A204.1 (cell line): ENCODE results near the gene SMU1.
"Not testable (repeated sequence)": the region's sequence is repeated elsewhere in the genome, so short reads cannot be mapped to it uniquely, and the experiment has no call there.

Source experiments
- FAIRE-seq: peaks from 2 replicates; lab custom pipeline; 2012; peaks lifted over from hg19 to GRCh38; lab: Jason Lieb, UNC

SMU1 gene

DNA sequence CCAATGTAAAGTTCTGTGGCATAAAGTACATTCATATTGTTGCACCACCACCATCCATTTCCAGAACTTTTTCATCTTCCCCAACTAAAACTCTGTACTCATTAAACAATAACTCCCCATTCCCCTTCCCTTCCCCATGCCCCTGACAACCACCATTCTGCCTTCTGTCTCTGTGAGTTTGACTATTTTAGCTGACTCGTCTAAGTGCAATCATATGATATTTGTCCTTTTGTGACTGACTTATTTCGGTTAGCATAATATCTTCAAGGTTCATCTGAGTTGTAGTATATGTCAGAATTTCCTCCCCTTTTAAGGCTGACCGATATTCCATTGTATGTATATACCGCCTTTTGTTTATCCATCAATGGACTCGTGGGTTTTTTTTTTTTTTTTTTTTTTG is 29.0 kb upstream of the SMU1 start:
- FAIRE-seq: no peak

GRCh38 chr9:33104401-33104800 is 27.9 kb upstream of the SMU1 start:
- FAIRE-seq: no peak

DNA sequence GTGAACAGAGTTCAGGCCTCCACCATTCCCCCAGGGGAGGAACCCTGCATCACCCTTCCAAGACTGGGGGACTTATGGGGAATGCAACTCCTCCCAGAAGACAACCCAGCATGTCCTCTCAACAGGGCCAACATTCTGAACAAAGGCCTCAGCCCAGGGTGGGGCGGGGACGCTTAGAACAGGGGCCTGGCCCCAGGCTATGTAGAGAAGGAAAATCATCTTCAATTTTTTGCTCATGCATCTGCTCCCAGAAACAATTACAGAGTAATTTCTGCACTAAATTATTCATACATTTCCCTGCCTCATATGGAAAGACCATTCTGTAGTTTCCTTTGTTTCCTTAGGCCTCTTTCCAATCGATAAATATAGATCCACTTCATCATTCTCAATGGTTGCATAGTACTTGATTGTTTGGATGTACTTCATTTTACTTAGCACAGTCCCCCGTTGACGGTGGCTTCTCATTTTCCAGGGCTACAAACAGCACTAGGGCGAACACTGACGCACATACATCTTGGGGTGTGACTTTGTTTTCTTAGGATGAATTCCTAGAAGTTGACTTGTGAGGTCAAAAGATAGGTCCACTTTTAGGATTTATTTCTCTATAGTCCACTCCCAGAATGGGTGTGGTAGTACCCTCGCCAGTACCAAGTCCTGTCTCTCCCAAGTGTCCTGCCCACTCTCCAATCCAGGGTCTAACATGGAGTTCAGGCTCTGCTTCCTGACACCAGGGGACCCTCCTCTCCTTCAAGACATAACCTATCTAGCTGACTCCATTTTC is 27.2 kb upstream of the SMU1 start:
- FAIRE-seq: no peak

GRCh38 chr9:33102551-33103210 is 26.2 kb upstream of the SMU1 start:
- FAIRE-seq: no peak

GRCh38 chr9:33101104-33101951 is 24.9 kb upstream of the SMU1 start:
- FAIRE-seq: no peak

DNA sequence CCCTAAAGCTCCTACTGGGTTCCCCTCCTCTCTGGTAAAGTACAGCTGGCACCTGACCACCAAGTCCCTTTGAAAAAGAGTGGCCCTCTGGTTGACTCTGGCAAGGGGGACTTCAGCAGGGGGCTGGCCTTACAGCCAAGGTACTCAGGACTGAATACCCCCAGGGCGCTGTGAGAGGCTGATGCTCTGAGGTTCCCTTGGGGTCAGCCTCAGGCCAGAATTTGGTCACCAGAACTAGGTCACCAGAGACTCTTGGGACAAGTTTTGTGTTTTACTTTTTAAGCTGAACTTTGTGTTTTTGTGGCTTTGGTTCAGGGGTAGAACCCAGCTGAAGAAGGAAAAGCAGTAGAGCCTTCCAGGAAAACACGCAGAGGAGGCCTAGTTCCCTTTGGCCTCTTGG is 23.3 kb upstream of the SMU1 start:
- FAIRE-seq: no peak

DNA sequence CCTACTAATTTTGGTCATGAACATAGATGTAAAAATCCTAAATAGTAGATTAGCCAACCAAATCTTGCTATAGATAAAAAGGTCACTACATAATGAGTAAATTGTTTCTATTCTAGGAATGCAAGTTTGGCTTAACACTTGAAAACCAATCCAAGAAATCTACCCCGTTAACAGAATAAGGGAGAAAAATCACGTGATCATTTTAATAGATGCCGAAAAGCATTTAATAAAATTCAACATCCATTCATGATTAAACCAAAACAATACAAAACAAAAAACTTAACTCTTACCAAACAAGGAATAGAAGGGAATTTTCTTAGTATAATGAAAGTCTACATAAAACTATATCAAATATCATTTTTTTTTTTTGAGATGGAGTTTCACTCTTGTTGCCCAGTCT is 20.7 kb upstream of the SMU1 start:
- no peak for FAIRE-seq

DNA sequence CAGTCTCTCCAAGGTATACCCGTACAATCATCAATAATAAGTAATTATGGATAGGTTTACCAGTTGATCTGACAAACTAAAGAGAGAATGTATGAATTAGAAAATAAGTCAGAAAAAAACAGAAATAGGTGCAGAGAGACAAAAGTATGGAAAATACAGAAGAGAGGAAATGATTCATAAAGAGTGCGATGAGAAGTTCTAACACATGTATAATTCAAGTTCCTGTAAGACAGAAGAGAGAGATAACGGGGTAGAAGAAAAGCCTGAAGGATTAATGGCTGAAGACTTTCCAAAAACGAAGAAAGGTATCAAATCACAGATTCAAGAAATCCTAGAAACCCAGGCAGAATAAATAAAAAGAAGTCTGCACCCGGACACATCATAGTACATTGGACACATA is 16.2 kb upstream of the SMU1 start:
- FAIRE-seq: no peak

DNA sequence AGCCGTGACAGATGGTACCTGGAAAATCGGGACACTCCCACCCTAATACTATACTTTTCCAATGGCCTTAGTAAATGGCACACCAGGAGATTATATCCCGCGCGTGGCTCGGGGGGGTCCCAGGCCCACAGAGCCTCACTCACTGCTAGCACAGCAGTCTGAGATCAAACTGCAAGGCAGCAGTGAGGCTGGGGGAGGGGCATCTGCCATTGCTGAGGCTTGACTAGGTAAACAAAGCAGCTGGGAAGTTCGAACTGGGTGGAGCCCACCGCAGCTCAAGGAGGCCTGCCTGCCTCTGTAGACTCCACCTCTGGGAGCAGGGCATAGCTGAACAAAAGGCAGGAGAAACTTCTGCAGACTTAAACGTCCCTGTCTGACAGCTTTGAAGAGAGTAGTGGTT is 9.2 kb upstream of the SMU1 start:
- FAIRE-seq: not testable (repeated sequence)

DNA sequence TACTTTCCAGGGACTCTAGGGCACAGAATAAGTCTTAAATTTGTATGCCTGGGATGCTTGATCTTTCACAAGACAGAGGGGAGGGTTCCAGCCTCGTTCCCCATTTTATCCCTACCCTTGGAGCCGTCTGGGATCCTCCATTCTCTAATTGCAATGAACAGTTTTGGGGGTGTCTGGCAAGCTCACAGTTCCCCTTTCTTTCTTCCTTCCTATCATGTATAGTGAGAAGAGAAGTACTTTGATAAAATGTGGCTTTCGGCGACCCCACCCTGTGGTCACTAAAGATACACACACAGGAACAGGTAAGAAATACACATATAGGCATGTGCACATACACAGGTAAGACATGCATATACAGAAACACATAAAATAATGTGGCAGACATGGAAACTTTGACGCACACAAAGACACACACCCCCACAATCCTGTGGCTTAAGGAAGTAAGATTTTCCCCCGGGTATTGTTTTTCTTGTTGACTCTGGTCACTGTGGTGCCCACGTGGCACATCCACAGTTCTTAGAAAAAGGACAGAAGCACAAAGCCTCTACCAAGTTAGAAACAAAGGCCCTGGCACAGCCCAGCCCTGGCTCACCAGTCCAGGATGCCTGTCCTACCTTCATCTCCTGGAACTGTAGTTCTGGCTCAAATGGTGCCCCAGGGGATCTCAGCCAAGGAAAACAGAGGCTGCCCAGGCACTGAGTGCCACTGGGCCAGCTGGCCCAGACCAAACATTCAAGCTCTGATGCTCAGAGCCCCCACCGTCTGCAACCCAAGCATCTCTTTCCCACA is 6.3 kb upstream of the SMU1 start:
- FAIRE-seq: no peak

- FAIRE-seq: no peak
Observed at GRCh38 chr9:33082128-33082527, 5.7 kb upstream of the SMU1 start.

GRCh38 chr9:33081128-33081851 is 4.8 kb upstream of the SMU1 start:
- FAIRE-seq: peak; percentile 89

GRCh38 chr9:33080534-33080933 is 4.1 kb upstream of the SMU1 start:
- FAIRE-seq: no peak

DNA sequence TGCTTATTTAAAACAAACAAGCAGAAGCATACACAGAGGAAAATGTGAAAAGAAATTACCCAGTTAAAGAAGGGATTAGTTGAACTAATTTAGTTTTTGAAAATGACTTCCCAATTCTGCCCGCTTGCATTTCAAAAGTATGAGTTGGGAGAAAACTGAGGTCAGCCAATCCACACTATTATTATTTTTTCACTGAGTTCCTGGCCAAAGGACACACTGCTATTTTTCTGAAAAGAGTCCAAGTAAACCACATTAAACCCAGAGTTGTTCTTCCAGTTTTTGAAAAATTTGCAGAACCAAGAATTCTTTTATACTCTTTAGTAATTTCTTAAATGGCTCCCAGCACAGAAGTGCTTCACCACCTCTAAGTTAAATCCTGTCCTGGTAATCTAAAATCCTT is 7.5 kb downstream of the SMU1 start:
- FAIRE-seq: no peak

- FAIRE-seq: no peak
Observed at GRCh38 chr9:33065157-33066076, 11.1 kb downstream of the SMU1 start.

DNA sequence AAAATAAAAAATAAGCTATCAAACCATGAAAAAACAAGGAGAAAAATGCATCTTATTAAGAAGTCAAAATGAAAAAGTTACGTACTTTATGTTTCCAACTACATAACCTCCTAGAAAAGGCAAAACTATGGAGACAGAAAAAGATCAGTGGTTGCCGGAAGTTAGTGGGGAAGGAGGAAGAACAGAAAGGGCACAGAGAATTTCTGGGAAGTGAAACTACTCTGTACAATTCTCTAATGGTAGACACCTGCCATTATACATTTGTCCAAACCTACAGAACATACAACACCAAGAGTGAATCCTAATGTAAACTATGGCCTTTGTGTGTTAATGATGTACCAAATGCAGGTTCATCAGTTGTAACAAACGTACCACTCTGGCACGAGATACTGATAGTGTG is 25.3 kb downstream of the SMU1 start:
- FAIRE-seq: no peak

DNA sequence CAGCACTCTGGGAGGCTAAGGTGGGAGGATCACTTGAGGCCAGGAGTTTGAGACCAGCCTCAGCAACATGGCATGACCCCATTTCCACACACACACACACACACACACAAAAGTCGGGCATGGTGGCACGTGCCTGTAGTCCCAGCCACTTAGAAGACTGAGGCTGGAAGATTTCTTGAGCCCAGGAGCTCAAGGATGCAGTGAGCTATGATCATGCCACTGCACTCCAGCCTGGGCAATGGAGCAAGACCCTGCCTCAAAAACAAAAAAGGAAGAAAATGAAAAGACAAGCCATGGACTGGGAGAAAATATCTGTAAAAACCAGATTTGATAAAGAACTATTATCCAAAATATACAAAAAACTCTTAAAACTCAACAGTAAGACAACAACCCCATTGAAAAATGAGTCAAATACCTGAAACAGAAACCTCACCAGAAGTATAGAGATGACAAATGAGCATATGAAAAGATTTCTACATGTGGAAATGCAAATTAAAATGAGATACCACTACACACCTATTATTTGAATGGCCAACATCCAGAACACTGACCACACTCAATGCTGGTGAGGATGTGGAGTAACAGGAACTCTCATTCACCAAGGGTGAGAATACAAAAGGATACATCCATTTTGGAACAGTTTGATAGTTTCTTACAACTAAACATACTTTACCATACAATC is 26.7 kb downstream of the SMU1 start:
- FAIRE-seq: no peak

DNA sequence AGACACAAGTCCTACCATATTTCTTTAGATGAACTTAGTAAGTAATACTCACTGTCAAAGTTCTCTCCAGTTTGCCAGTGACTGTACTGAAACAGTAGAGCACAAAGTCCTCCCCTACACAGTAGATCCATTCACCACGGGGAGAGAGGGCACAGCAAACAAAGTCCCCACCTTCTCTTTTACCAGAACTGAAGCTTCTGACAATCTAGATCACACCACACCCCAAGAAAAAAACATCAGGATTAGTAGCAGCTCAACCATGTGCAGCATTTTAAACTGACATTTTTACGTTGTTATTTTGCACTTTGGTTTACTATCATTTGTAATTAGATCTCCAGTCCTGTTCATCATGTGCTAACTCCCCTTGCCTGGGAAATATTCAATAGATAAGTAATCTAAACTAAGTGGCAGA is 28.4 kb downstream of the SMU1 start:
- no peak for FAIRE-seq

GRCh38 chr9:33046061-33046460 is 30.4 kb downstream of the SMU1 start:
- no peak for FAIRE-seq
